Measurements from ENCODE around the gene ZBTB44. TPM values are rescaled to one million over a fixed set of nuclear protein-coding genes. Genes with fewer than 3 reads are reported as not detected.
"Not testable (repeated sequence)": the region's sequence is repeated elsewhere in the genome, so short reads cannot be mapped to it uniquely, and the experiment has no call there.

The ZBTB44 gene
- total and polyA plus RNA-seq, 11 donors, result 9.7 to 56.3 (median 37.2) TPM

DNA sequence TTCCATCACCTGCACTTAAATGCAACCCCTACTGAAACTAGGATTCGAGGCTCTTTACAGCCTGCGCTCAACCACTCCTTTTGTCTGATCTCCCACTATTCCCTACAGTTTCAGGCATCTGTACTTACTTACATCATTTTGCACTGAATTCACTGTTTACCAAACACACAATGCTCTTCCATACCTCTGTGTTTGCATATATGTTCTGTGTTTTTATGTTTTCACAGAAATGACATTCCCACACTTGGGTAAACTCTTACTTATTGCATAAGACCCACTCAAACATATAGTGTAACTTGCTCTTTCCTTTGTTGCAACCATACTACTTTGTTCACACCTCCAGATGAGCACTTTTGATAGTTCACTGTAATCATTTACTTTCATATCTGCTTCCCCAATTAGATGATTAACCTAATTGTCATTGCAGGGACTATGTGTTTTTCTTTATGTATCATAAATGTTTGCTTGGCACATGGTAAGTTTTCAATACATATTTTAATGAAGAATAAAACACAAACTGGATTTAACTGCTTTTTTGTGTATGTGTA is 54.6 kb downstream of the ZBTB44 start:
- Histone ChIP-seq H3K4me1 (peaks cover 0 to 5% (median 0%) of the 10 kb centered on the region in 12 donors), H3K4me3 (no peak overlapping the region), H3K9me3 (peaks cover 0 to 21% (median 0%) of the 10 kb centered on the region in 12 donors), H3K27me3 (no peaks in the 10 kb centered on the region), H3K27ac (no peak overlapping the region), H3K36me3 (peaks cover 0 to 31% (median 22%) of the 10 kb centered on the region in 9 donors)
- WGBS, 4 donors, result 97 to 99% (median 98%) methylated on average over 2 of the region's 2 CpGs
- ATAC-seq (no peak), DNase-seq (no peak)
- TF ChIP-seq POLR2A (IDR thresholded peaks at IDR 0.05), result no peak
- TF ChIP-seq, protein P1, sequence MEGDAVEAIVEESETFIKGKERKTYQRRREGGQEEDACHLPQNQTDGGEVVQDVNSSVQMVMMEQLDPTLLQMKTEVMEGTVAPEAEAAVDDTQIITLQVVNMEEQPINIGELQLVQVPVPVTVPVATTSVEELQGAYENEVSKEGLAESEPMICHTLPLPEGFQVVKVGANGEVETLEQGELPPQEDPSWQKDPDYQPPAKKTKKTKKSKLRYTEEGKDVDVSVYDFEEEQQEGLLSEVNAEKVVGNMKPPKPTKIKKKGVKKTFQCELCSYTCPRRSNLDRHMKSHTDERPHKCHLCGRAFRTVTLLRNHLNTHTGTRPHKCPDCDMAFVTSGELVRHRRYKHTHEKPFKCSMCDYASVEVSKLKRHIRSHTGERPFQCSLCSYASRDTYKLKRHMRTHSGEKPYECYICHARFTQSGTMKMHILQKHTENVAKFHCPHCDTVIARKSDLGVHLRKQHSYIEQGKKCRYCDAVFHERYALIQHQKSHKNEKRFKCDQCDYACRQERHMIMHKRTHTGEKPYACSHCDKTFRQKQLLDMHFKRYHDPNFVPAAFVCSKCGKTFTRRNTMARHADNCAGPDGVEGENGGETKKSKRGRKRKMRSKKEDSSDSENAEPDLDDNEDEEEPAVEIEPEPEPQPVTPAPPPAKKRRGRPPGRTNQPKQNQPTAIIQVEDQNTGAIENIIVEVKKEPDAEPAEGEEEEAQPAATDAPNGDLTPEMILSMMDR (IDR thresholded peaks at IDR 0.05), result no peak
- intact Hi-C loops (cut with DNase I), result no loop called here

DNA sequence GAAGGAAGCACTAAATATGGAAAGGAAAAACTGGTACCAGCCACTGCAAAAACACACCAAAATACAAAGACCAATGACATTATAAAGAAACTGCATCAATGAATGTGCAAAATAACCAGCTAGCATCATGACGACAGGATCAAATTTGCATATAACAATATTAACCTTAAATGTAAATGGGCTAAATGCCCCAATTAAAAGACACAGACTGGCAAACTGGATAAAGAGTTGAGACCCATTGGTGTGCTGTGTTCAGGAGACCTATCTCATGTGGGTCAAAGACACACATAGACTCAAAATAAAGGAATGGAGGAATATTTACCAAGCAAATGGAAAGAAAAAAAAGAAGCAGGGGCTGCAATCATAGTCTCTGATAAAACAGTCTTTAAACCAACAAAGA is 63.0 kb downstream of the ZBTB44 start:
- intact Hi-C loops (cut with DNase I), result not testable (repeated sequence)

DNA sequence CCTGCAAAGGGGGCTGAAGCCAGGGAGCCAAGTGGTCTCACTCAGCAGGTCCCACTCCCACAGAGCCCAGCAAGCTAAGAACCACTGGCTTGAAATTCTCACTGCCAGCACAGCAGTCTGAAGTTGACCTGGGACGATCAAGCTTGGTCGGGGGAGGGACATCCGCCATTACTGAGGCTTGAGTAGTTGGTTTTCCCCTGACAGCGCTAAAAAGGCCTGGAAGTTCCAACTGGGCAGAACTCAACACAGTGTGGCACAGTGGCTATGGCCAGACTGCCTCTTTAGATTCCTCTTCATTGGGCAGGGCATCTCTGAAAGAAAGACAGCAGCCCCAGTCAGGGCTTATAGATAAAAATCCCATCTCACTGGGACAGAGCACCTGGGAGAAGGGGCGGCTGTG is 64.8 kb downstream of the ZBTB44 start:
- H3K9me3 ChIP-seq, result peaks cover 0 to 18% (median 0%) of the 10 kb centered on the region in 12 donors
- H3K4me3 ChIP-seq; H3K27ac ChIP-seq; ATAC-seq; H3K27me3 ChIP-seq; intact Hi-C loops (cut with DNase I); DNase-seq; H3K36me3 ChIP-seq: not testable (repeated sequence)
- H3K4me1 ChIP-seq, result peaks cover 0 to 25% (median 8%) of the 10 kb centered on the region in 12 donors
- 89 to 96% (median 92%) methylated on average over 5 of the region's 5 CpGs for WGBS, 4 donors

More for the DNA sequence above, 63.0 kb downstream of the ZBTB44 start:
- not testable (repeated sequence) for DNase-seq, ATAC-seq, H3K27me3 ChIP-seq, H3K27ac ChIP-seq, H3K36me3 ChIP-seq, H3K4me3 ChIP-seq
- H3K4me1 ChIP-seq, result peaks cover 0 to 11% (median under 1%) of the 10 kb centered on the region in 12 donors
- whole genome bisulfite sequencing, 4 donors, result 88 to 98% (median 91%) methylated on average over 1 of the region's 1 CpG
- H3K9me3 ChIP-seq, result peaks cover 0 to 18% (median 0%) of the 10 kb centered on the region in 12 donors

DNA sequence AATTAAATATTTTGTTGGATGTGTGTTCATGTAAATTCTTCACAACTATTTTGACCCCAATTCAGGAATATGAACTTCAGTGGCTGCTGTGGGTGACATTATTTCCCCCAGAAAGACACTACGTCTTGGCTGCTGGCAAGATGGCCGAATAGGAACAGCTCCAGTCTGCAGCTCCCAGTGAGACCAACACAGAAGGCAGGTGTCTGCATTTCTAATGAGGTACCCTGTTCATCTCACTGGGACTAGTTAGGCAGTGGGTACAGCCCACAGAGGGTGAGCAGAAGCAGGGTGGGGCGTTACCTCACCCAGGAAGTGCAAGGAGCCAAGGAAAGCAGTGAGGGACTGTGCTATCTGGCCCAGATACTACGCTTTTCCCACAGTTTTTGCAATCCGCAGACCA is 65.3 kb downstream of the ZBTB44 start:
- 88 to 97% (median 96%) methylated on average over 5 of the region's 5 CpGs for WGBS, 4 donors
- H3K36me3 ChIP-seq, result no peaks in the 10 kb centered on the region
- no peak overlapping the region for H3K27ac ChIP-seq
- TF ChIP-seq, protein P1 (IDR thresholded peaks at IDR 0.05), result no peak
- TF ChIP-seq POLR2A (IDR thresholded peaks at IDR 0.05), result no peak
- no peak overlapping the region for H3K4me3 ChIP-seq
- H3K27me3 ChIP-seq, result no peaks in the 10 kb centered on the region
- DNase-seq, result no peak
- ATAC-seq, result no peak
- H3K4me1 ChIP-seq, result peaks cover 0 to 25% (median 8%) of the 10 kb centered on the region in 12 donors
- intact Hi-C loops (cut with DNase I), result no loop called here
- peaks cover 0 to 18% (median 0%) of the 10 kb centered on the region in 12 donors for H3K9me3 ChIP-seq

DNA sequence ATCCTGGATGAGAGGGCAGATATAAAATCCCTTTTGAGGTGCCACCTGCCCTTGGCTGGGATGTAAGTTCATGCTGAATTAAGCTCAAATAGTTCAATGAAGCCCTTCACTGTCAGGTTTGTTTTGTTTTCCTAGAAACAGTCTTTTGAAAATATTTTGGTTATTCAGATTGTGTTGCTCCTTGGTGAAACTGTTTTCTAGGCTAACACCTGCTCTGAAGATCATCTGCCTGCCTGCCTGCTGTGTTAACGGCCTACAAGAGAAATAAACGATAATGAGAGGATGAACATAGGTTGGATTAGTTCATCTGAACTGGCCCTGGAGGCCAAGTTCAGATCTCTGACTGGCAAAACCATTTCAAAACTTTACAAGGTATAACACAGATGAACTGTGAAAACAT is 67.4 kb downstream of the ZBTB44 start:
- intact Hi-C loops (cut with DNase I), result no loop called here
- H3K4me1 ChIP-seq, result peaks cover 0 to 29% (median 11%) of the 10 kb centered on the region in 12 donors
- WGBS, 4 donors, result 76 to 89% (median 84%) methylated on average over 2 of the region's 2 CpGs
- H3K36me3 ChIP-seq, result no peaks in the 10 kb centered on the region
- TF ChIP-seq, protein P1 (IDR thresholded peaks at IDR 0.05), result no peak
- no peak for TF ChIP-seq POLR2A (IDR thresholded peaks at IDR 0.05)
- no peak overlapping the region for H3K27ac ChIP-seq
- H3K4me3 ChIP-seq, result no peak overlapping the region
- DNase-seq, result no peak
- ATAC-seq, result no peak
- H3K9me3 ChIP-seq, result peaks cover 0 to 12% (median 0%) of the 10 kb centered on the region in 12 donors
- H3K27me3 ChIP-seq, result no peaks in the 10 kb centered on the region
